Stimulated activated CD8-positive, alpha-beta memory T cell treated with anti-CD3 and anti-CD28 coated beads, Interleukin-15, amount 100 ng/mL, for 48 hours (primary cell): ENCODE measurements around the gene CTNNAL1.
"Not testable (repeated sequence)": the region's sequence is repeated elsewhere in the genome, so short reads cannot be mapped to it uniquely, and the experiment has no call there.

Experiments used
- DNase-seq, 2 donors: peaks; one replicate each; pipeline ENCODE4 v3.0.0-alpha.2; 2020; ENCODE audit warnings: low read depth in 2 of 2

CTNNAL1 gene, protein sequence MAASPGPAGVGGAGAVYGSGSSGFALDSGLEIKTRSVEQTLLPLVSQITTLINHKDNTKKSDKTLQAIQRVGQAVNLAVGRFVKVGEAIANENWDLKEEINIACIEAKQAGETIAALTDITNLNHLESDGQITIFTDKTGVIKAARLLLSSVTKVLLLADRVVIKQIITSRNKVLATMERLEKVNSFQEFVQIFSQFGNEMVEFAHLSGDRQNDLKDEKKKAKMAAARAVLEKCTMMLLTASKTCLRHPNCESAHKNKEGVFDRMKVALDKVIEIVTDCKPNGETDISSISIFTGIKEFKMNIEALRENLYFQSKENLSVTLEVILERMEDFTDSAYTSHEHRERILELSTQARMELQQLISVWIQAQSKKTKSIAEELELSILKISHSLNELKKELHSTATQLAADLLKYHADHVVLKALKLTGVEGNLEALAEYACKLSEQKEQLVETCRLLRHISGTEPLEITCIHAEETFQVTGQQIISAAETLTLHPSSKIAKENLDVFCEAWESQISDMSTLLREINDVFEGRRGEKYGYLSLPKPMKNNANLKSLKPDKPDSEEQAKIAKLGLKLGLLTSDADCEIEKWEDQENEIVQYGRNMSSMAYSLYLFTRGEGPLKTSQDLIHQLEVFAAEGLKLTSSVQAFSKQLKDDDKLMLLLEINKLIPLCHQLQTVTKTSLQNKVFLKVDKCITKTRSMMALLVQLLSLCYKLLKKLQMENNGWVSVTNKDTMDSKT

DNA sequence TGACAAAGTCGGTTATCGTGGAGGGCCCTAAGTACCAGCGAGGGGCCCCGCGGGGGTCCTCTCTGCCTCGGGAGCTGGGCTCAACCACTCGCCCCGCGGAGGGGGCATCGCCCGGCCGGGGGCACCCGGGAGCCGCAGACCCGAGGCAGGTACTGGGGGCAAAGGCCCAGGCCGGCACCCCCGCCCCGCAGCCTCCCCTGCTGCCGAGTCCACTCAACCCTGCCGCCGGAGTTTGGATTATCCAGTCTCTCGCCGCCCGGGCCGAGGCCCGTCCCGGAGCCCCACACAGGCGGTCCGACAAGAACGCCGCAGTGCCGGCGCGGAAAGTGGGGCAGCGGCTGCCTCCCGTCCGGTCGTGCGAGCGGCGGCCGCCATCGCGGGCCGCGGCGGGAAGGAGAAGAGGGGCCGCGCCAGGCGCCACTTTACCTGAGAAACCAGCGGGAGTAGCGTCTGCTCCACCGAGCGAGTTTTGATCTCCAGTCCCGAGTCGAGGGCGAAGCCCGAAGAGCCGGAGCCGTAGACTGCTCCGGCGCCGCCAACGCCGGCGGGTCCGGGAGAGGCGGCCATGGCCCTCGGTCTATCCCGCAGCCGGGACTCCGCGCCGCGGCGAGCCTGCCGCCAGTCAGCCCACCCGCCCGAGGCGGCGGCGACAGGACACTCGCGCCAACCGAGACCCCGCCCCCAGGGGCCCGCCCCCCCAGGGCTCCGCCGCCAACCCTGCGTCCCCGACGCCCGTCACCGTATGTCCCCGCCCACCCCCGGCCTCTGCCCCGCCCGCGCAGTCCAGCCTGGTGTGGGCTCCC, at the start of gene CTNNAL1:
Gene CTNNAL1, minus strand, starts transcription at position 624 of the 803 bp plus-strand sequence. Its CDS starts 57 bp downstream, at position 567.
- DNase-seq = peak; percentile 80 to 81

DNA sequence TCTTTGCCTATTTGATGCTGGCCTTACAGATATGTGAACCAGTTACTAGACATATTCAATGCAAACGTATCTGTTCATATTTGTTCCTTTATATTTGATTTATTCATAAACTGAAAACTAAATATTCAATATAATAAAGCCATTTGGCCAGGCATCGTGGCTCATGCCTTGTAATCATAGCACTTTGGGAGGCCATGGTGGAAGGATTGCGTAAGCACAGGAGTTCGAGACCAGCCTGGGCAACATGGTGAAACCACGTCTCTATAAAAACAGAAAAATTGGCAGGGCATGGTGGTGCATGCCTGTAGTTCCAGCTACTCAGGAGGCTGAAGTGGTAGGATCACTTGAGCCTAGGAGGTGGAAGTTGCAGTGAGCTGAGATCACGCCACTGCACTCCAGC, 49.2 kb upstream of the CTNNAL1 start:
- no peak for DNase-seq

DNA sequence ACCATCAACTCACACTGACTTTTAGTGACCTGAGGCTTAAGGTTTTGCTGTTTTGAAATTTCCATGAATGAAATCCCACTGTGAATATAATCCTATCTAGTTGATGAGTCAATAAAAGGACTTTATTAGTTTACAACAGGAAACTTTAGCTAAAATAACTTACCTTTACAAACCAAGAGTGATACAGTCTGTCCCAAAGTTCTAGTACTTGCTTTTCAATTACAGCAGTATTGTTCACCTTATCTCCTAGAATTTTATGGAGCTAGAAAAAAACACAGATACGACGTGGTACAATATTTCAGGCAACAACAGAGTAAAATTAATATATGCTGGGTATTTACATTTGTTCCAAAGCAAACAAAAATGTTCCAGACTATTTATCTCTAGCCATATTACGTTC, 46.9 kb upstream of the CTNNAL1 start:
- no peak for DNase-seq

DNA sequence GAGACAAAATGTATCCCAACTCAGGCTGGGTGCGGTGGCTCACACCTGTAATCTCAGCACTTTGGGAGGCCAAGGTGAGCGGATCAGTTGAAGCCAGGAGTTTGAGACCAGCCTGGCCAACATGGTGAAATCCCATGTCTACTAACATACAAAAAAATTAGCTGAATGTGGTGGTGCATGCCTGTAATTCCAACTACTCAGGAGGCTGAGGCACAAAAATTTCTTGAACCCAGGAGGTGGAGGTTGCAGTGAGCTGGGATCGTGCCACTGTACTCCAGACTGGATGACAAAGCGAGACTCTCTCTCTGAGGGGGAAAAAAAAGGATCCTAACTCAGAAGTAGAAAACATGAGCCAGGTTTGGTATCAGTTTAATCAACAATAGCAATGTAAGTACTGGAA, 39.8 kb upstream of the CTNNAL1 start:
- not testable (repeated sequence) for DNase-seq

DNA sequence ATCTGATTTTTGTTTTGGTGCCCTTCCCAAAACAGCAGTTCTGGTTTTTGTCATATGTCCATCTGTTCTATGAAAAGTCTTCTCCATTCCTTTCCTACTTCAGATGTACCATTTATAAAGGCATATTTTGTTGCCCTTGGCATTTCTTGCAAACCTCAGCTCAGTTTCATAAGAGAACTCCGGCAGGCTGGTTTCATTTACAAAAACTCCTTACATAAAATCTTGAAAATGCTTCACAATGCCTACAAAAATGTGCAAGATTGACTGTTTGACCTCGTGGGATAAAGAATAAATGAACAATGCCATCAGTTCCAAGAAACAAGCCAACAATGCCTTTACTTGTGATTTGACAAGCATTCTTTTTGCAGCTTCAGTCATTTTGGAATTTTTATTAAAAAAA, 39.1 kb upstream of the CTNNAL1 start:
- DNase-seq = no peak

DNA sequence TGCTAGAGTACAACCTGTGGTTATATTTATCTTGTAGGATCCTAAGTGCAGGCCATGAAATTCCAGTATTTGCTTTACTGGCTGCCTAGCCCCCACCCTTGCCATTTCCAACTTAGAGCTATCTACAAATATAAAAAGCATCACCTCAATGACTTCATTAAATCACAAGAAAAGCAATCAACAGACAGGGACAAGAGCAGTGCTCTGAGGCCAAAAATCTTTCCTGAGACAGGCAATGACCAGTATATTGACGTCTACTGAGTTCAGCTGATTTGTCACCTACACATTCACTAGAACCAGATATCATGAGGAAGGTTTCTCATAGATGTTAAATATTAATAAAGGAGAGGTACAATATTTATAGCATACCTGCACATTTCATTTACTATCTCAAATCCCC, 38.4 kb upstream of the CTNNAL1 start:
- DNase-seq = no peak

DNA sequence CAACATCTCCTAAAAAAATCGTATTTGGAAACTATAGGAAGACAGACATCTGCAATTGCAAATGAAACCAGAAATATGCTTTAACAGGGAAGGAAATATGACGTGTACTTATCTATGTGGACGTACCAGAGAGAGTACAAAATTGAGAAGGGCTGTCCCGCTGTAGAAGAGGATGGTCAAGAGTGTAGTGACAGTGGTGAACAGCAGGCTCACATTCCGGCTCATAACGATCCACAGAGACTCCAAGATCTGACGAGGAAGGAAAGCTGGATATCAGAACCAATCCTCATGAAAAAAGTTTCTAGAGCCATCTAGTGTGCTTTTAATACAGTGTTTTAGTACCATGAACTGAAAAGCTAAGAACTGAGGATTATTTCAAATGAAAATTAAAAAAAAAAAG, 37.1 kb upstream of the CTNNAL1 start:
- no peak for DNase-seq

DNA sequence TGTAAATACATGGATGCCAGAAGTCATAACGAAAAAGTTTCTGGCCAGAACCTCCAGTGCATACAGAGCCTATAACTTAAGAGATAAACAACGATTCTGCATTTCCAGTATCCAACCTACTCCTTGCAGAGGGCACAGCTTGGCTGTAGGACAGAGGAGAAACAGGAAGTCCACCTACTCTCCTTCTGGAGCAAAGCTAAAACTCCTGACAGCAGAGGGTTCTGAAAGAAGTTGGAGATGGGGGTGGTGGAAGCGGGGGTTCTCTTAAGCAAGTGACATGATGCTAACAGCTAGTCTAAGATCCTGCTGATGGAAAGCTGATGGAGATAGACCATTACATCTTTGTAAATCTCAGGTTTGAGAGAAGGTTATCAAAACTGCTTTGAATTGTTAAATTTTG, 35.5 kb upstream of the CTNNAL1 start:
- no peak for DNase-seq

DNA sequence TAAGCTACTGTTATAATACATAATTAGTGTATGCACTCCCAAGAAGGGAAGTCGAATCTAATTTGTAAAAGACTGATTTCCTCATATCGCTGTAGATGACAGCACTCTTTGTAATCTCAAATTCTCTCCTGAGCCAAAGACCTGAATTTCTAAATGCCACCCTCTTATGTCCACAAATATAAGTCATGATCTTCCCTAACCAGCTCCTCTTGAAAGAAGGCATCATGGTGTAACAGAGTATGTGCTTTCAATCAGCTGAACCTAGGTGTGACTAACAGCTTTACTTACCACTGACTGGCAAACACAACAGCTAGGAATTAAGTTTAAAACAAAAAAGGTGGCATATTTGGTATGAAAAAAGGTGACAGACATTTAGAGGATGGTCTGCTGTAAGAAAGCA, 34.0 kb upstream of the CTNNAL1 start:
- no peak for DNase-seq

DNA sequence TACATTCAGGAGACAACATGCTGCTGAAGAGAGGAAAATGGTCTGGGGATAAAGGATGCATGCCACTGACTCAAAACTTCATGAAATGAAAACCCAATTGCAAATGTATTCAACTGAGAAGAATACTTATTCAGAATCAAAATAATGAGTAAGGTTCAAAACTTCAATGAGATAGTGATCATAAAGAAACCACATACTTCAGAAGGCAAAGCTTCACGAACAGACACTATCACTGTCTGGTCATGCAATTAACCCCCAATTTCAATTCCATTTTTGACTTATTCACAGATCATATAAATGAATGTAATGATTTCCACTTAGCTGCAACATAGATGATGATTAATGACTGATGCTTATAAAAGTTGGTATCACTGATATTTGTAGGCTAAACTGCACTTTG, 33.0 kb upstream of the CTNNAL1 start:
- DNase-seq = no peak

DNA sequence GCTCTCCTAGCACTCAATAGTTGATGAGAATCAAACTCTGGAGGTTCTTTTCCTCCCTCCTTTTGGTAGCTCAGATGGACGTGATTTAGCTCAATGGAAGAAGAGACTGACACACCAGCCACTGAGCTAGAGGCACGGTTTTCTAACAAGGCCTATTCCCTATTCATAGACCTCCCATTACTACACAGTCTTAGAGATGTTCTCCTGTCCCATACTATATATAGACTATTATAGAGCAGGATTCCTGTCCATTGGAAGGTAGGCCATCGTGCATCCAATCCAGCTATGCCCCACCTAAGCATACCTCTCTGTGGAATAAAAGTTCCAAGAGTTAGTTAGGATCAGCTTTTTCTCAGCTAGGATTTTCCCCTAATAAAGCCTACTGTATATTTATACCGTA, 30.3 kb upstream of the CTNNAL1 start:
- no peak for DNase-seq

DNA sequence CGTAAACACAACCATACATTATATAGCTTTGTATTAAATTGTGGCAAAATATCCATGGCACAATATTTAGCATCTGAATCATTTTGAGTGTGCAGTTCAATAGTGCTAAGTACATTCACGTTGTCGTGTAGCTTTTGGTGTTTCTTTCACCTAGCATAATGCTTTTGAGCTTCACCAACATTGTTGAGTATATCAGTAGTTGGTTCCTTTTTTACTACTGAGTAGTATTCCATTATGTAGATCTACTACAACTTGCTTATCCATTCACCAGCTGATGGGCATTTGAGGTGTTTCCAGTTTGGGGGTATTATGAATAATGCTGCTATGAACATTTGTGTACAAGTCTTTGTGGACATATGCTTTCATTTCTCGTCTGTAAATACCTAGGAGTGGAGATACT, 27.3 kb upstream of the CTNNAL1 start:
- no peak for DNase-seq

DNA sequence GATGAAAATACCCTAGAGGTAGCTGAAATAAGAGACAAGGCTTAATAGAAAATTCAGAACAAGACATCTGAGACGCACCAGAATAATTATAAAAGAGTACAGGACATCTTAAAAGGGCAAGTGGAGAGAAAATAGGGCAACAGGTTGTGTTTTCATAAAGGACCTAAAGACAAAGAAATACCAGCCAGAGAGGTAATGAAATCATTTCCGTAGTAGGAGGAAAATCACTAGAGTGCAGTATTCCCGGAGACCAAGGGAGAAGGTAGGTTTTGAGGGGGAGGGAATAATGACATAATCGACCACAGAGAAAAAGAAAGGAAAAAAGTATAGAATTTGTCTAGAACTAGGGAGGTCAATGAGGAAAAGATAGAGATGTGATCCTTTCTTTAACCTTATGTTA, 26.2 kb upstream of the CTNNAL1 start:
- DNase-seq = no peak

DNA sequence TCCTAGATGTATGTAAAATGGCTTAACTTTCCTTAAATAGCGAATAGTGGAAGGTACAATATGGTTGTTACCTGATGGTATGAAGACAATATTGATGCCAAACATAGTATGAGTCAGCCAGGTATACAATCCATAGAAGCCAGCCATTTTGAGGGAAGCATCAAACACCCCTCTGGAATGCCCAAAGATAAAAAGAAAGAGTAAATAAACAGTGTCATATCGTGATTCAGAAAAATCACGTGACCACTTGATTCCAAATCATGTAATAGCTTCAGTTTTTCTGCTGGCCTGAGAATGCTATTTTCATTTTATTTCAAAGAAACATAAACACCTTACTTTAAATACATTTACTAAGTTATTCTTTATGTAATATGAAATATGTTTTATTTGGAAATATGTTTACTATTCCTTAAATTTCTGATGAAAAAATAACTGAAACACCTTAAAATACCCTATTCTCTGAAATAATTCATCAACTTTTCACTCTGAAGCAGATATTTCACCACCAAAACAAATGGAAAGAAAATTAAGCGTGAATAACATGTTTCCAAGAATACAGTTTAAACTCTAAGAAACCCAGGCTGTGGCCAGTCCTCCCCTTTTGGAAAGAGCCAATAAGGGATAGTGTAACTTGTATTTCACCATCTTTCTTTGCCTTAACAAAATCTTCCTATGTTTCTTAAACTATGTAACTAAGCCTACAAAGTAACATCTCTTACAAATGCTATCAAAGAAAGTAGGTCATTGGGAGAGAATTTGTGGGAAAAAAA, 24.8 kb upstream of the CTNNAL1 start:
- no peak for DNase-seq

DNA sequence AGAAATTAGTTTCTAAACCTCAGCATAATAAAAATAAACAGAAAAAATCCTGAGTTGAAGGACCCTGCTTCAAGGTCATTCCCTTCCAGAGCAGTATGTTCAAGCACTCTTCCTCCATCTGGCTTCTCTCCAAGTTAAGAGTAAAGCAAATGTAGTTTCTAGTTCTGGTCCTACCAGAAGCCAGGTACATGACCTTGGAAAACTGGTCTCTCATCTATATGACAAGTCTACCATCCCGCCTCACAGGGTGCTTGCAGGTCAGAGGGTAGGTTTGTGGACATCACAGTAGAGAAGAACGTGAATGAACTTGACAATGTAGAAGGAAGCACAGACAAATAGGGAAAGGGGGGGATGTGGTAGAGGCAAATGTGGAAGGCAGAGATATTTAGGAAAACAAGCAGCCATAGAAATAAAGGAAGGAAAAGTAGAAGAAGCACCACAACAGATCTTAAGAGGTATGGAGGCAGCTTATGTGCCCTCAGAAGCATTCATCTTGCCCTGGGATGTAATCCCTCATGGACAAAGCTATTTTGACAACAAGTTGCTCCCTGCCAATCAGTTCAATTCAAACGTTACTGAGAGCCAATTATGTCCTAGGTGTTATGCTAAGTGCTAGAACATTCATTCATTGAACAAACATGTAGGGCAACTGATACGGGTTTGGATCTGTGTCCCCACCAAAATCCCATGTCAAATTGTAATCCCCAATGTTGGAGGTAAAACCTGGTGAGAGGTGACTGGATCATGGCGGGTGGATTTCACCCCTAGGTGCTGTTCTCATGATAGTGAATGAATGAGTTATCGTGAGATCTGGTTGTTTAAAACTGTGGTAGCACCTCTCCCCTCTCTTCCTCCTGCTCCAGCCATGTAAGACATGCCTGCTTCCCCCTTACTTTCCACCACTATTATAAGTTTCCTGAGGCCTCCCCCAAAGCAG, 23.7 kb upstream of the CTNNAL1 start:
- DNase-seq = no peak

DNA sequence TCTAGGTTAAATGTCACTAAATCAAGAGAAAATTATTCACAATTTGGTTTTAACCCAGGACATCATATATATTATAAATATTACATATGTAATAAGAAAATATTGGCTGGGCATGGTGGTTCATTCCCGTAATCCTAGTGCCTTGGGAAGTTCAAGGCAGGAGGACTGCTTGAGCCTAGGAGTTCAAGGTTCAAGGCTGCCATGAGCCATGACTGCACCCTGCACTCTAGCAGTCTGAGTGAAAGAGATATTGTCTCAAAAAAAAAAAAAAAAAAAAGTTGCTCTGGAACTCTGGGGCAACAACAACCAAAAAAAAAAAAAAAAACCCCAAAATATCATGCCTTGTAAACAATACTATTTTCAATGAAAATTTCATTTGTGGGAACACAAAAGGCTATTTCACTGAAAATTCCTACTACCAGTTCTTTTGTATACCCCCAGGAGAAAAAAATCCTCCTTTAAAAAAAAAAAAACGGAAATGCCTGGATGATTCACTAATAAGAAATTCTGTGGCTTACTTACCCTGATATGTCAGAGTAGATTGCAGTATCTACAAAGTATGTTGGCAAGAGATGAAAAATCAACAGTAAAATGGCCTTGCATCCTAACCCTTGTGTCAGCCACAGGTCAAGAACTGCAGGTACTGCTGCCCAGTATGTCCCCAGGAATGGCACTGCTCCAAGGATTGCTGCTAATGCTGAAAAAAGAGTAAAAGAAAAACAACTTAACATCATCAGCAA, 22.6 kb upstream of the CTNNAL1 start:
- no peak for DNase-seq

DNA sequence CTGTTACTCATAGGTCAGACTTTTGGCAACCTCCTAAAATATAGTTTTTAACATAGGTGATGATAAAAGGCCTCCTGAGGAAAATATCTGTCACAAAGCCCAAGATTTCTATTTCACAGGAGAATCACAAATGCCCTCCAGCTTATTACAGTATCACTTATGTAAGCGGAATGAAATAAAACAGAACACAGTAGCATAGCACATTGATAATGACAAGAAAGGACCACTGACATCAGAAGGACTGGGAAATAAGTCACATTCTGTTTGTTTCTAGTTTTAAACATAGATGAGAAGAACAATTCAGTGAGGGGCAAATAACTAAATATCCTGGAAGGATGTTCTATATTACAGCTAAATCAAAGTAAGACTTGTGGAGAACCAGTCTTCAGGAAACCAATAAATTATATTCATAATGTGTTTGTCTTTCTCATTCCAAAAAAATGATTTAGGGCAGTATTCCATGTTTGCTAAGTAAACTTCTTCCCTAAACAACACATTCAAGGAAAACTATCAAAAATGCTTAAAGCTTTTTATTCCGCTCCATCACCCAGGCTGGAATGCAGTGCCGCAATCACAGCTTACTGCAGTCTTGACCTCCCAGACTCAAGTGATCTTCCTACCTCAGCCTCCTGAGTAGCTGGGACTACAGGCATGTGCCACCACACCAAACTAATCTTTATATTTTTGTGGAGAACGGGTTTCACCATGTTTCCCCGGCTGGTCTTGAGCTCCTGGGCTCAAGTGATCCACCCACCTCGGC, 20.8 kb upstream of the CTNNAL1 start:
- DNase-seq = no peak

DNA sequence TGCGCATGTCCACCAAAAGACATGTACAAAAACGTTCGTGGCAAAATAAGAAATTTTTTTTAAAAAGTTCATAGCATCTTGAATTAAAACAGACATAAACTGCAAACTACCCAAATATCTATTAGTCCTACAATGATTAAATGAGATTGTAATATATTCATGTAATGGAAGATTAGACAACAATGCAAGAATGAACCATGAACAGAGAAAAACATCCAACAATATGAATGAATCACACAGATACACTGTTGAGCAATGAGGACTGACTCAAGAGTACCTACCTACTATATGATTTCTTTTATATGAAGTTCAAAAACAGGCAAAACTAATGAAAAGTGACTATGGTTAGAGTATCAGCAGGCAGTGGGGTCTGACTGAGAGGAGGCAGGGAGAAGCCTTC, 17.9 kb upstream of the CTNNAL1 start:
- no peak for DNase-seq

DNA sequence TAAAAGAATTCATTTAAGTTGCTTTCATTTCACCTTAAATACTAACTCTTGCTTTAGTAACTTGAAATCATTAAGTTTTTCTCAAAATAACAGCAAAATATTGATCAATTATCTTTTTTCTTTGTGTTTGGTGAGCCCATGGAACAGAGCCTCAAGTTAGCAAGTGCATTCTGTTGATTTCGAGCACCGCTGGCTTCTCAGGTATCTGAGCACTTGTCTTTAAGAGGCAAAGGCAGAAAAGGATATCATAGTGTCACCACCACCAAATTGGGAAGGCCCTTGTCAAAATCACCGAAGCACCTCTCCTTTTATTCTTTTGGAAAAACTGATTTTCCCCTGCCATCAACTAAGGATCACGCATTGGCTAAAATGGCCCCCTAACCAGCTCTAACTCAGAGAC, 17.1 kb upstream of the CTNNAL1 start:
- DNase-seq = no peak
